DMS 273 (cell line): Measurements from ENCODE around the gene TRABD2B.

Experiments used
- DNase-seq: peaks from one replicate; lab custom pipeline; 2025; ENCODE audit not compliant: unreplicated experiment; lab: John Stamatoyannopoulos, UW

The TRABD2B gene

GRCh38 chr1:47886141-47886540, 111.0 kb downstream of the TRABD2B start:
- no peak for DNase-seq

- DNase-seq = no peak
These were observed 111.9 kb downstream of the TRABD2B start for GRCh38 chr1:47885062-47885830.

- no peak for DNase-seq
These were observed 113.2 kb downstream of the TRABD2B start for GRCh38 chr1:47883963-47884362.

- DNase-seq = peak; percentile 52
These were observed 115.4 kb downstream of the TRABD2B start for GRCh38 chr1:47881505-47882442.

- no peak for DNase-seq
These were observed 120.6 kb downstream of the TRABD2B start for GRCh38 chr1:47876587-47876963.

GRCh38 chr1:47875831-47876586, 121.2 kb downstream of the TRABD2B start:
- no peak for DNase-seq

GRCh38 chr1:47875036-47875435, 122.1 kb downstream of the TRABD2B start:
- no peak for DNase-seq

- no peak for DNase-seq
These were observed 123.8 kb downstream of the TRABD2B start for GRCh38 chr1:47873337-47873736.

- DNase-seq = no peak
These were observed 124.3 kb downstream of the TRABD2B start for GRCh38 chr1:47872886-47873285.

- DNase-seq = peak; percentile 29
These were observed 125.3 kb downstream of the TRABD2B start for GRCh38 chr1:47871799-47872353.

- peak; percentile 13 for DNase-seq
These were observed 126.1 kb downstream of the TRABD2B start for GRCh38 chr1:47870946-47871676.

- no peak for DNase-seq
These were observed 126.7 kb downstream of the TRABD2B start for GRCh38 chr1:47870480-47870879.

- no peak for DNase-seq
These were observed 128.9 kb downstream of the TRABD2B start for GRCh38 chr1:47868348-47868676.

- no peak for DNase-seq
These were observed 129.5 kb downstream of the TRABD2B start for GRCh38 chr1:47867438-47868347.

GRCh38 chr1:47866601-47867437, 130.4 kb downstream of the TRABD2B start:
- peak; percentile 54 for DNase-seq

GRCh38 chr1:47865881-47866535, 131.2 kb downstream of the TRABD2B start:
- no peak for DNase-seq

GRCh38 chr1:47859092-47859743, 138.0 kb downstream of the TRABD2B start:
- DNase-seq = no peak
